Effector memory CD8-positive, alpha-beta T cell (primary cell): ENCODE data around the gene NKD1.

ENCODE experiments used
- ATAC-seq: fragments of 150-1000 bp; cut with Tn5 transposase; replicated peaks from 2 replicates; pipeline ENCODE4 v1.10.0; 2021; ENCODE audit warnings: mild to moderate bottlenecking, moderate library complexity
- DNase-seq, 3 experiments: peaks; one replicate each; pipeline ENCODE4 v3.0.0; 2021
- H3K27ac Mint-ChIP-seq, 2 donors: one replicate each; pipeline ENCODE4 v1.8.0; 2022; ENCODE audit warnings: mild to moderate bottlenecking in 2 of 2, mixed read lengths in 2 of 2, moderate library complexity in 2 of 2
- H3K27me3 Mint-ChIP-seq, 2 donors: one replicate each; pipeline ENCODE4 v1.8.0; 2022; ENCODE audit warnings: mixed read lengths in 2 of 2
- H3K36me3 Mint-ChIP-seq: one replicate; pipeline ENCODE4 v1.8.0; 2022; ENCODE audit warnings: mild to moderate bottlenecking, moderate library complexity, mixed read lengths; ENCODE audit not compliant: insufficient read depth
- H3K4me1 Mint-ChIP-seq, 2 donors: one replicate each; pipeline ENCODE4 v1.8.0; 2022; ENCODE audit warnings: low read depth in 2 of 2, mixed read lengths in 2 of 2
- H3K4me3 Mint-ChIP-seq, 2 donors: one replicate each; pipeline ENCODE4 v1.8.0; 2022; ENCODE audit warnings: mild to moderate bottlenecking in 2 of 2, mixed read lengths in 2 of 2, moderate library complexity in 2 of 2
- H3K9me3 Mint-ChIP-seq, 2 donors: one replicate each; pipeline ENCODE4 v1.8.0; 2022; ENCODE audit warnings: mixed read lengths in 2 of 2

Gene NKD1

DNA sequence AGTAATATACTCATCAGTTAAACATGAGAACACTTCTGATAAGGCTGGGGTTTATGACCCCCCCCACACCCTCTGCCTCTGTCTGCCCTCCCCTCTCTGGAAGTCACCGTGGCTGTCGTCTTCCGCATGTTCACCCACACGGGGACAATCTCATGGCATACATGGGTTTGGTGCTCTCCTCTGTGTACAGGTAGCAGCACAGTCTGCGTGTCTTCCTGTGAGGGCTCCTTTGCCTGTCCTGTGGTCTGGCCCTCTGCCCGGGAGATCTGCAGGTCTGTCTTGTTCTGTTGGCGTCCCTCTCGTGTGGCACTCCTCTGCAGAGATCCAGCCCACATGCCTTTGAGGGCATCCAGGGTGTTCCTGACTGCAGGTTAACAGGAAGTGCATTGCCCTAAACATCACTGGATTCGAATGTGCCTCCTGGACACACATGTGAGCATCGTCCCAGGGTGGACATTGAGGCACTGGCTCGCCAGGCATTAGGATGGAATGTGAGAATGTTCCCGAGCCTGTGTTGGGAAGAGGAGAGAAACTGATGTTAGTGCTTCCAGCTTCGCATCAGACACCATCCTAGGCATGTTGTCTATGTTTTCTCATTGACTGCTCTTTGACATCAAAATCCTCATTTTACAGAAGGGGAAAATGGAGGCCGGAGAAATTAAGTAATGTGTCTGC is 54.5 kb downstream of the NKD1 start:
- no peaks in the 10 kb centered on the region for H3K36me3 Mint-ChIP-seq
- H3K9me3 Mint-ChIP-seq, result no peaks in the 10 kb centered on the region
- DNase-seq, result peak; percentile 17 to 39 (median 36)
- H3K4me1 Mint-ChIP-seq, result peaks cover 7 to 15% of the 10 kb centered on the region in 2 donors
- H3K27ac Mint-ChIP-seq, result peak overlapping the region; percentile 24 to 78
- no peaks in the 10 kb centered on the region for H3K27me3 Mint-ChIP-seq
- peak; percentile 96 for ATAC-seq
- peak overlapping the region; percentile 1 to 15 for H3K4me3 Mint-ChIP-seq

DNA sequence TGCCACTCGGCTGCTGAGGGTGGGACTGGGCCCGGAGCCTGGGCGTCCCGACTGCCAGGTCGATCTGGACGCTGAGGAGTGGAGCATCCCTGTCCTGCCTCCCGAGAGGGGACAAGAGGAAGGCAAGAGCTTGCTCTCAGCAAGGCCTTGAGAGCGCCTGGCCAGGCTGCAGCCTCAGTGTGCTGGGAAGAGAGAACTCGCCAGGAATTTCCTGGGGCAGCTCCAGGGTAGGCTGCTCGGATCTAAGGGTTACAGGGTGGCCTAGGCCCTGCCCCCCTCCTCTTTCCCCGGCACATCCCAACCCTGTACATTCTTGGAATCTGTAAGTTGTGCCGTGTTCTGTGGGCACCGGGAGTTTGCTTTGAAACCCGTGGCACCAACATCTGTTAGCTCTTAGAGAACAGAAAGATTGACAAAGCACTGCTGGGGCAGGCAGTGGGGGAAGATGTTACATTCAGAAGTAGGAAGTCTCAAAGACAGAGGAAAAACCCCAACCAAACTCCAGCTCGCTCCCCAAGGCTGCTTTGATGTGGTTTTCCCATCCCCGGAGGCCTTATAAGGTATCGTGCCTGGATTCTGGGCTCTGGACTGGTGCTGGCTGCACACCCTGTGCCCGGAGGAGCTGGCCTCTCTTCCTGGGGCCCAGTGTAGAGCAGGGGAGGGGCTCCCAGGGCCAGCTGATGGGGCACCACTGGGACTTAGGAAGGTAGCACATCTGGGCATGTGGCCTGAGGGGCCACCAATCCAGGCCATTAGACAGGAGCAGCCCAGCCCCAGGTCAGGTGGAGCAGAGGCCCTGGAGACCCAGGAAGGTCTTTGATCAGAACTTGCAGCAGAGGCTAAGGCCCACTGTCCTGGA is 55.2 kb downstream of the NKD1 start:
- no peaks in the 10 kb centered on the region for H3K27me3 Mint-ChIP-seq
- ATAC-seq (no peak), DNase-seq (no peak)
- no peak overlapping the region for H3K4me3 Mint-ChIP-seq
- H3K36me3 Mint-ChIP-seq, result no peaks in the 10 kb centered on the region
- H3K4me1 Mint-ChIP-seq, result peaks cover 7 to 15% of the 10 kb centered on the region in 2 donors
- H3K9me3 Mint-ChIP-seq, result no peaks in the 10 kb centered on the region
- peak overlapping the region; percentile 24 to 78 for H3K27ac Mint-ChIP-seq

DNA sequence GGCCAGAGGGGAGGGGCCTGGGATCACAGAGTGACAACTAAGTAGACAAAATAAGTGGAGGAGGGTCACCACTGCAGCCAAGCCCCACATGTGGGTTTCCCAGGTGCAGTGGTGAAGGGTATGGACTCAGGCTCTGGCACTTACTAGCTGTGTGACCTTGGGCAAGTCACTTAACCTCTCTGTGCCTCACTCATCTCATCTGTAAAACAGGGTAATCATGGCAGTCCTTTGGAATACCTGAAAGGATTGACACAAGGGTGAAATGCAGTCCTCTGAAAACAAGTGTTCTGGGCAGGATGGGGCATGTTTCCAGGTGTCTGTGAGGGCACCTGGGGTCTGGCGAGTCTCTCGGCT is 55.8 kb downstream of the NKD1 start:
- no peaks in the 10 kb centered on the region for H3K9me3 Mint-ChIP-seq
- H3K4me1 Mint-ChIP-seq, result peaks cover 7 to 15% of the 10 kb centered on the region in 2 donors
- H3K27ac Mint-ChIP-seq, result peak overlapping the region in 1 of 2 donors; percentile 78
- ATAC-seq, result no peak
- H3K36me3 Mint-ChIP-seq, result no peaks in the 10 kb centered on the region
- no peaks in the 10 kb centered on the region for H3K27me3 Mint-ChIP-seq
- DNase-seq, result no peak
- H3K4me3 Mint-ChIP-seq, result no peak overlapping the region

DNA sequence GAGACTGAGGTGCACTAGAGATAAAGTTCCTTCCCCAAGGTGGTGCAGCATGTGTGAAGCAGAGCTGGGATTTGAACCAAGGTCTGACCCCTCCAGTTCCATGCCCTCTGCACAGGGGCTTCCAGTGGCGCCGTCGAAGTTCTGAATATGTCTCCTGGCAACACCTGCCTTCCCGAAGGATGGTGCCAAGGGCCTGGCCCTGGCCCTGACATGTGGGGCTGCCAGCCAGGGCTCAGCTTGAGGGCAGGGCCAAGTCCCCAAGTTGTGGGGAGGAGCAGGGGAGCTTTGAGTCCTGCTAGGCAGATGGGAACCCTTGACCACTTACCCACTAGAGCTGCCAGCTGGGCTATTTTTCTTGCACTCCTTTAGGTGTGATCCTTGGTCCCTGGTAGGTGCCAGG is 56.4 kb downstream of the NKD1 start:
- Mint-ChIP-seq H3K9me3 (no peaks in the 10 kb centered on the region), H3K4me1 (peaks cover 7 to 15% of the 10 kb centered on the region in 2 donors), H3K4me3 (no peak overlapping the region), H3K36me3 (no peaks in the 10 kb centered on the region), H3K27me3 (no peaks in the 10 kb centered on the region), H3K27ac (no peak overlapping the region)
- ATAC-seq (no peak), DNase-seq (no peak)

DNA sequence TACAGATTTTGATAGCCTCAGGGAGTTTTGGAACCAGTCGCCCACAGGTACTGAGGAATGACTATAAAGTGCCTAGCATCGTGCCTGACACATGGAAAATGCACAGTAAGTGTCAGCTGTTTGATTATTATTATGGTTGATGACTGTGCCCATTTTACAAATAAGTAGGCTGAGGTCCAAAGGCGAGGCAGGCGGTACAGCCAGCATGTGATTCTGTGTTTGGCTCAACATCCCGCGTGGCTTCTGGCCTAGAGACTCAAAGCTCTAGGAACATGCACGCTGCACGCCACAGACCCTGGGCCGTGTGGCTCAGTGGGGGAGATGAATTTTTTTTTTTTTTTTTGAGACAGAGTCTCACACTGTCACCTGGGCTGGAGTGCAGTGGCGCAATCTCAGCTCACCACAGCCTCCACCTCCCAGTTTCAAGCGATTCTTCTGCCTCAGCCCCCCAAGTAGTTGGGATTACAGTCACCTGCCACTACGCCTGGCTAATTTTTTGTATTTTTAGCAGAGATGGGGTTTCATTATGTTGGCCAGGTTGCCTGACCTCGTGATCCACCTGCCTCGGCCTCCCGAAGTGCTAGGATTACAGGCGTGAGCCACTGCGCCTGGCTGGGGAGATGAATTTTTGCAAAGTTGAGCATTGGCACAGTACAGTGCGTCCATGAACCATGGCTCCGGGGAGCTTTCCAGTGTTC is 57.7 kb downstream of the NKD1 start:
- Mint-ChIP-seq H3K4me3 (no peak overlapping the region), H3K4me1 (peaks cover 7 to 15% of the 10 kb centered on the region in 2 donors), H3K9me3 (no peaks in the 10 kb centered on the region), H3K27me3 (no peaks in the 10 kb centered on the region), H3K36me3 (no peaks in the 10 kb centered on the region), H3K27ac (no peak overlapping the region)
- ATAC-seq, result no peak
- DNase-seq, result no peak

DNA sequence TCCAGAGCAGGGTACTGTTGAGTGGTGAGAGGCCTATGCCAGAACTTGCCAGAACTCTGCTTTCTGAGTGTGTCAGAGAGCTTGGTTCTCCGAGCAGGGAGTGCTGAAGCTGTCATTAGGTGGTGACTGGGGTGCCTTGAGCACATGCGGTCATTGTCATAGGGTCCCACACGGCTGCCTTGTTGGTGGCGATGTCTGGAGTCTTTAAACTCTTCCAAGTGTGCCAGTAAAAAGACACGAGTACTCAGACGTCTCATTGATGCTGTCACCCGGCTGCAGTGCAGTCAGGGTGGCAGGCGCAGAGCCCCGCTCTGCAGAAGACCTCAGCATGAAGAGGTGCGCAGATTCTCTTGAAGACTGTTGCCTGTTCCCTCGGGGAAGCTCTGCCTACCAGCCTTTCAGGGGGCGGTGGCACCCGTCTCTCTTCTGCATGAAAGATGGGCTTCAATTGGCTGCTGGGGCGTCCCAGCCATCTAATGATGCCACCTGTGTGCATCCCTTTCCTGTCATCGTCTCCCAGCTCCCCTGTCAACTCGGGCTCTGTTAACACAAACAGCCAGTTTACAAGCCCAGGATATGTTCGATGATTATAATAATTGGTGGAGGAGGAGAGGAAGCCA is 58.3 kb downstream of the NKD1 start:
- peaks cover 8 to 15% of the 10 kb centered on the region in 2 donors for H3K4me1 Mint-ChIP-seq
- H3K27ac Mint-ChIP-seq, result no peak overlapping the region
- no peaks in the 10 kb centered on the region for H3K9me3 Mint-ChIP-seq
- DNase-seq (no peak), ATAC-seq (no peak)
- H3K4me3 Mint-ChIP-seq, result no peak overlapping the region
- no peaks in the 10 kb centered on the region for H3K27me3 Mint-ChIP-seq
- no peaks in the 10 kb centered on the region for H3K36me3 Mint-ChIP-seq

DNA sequence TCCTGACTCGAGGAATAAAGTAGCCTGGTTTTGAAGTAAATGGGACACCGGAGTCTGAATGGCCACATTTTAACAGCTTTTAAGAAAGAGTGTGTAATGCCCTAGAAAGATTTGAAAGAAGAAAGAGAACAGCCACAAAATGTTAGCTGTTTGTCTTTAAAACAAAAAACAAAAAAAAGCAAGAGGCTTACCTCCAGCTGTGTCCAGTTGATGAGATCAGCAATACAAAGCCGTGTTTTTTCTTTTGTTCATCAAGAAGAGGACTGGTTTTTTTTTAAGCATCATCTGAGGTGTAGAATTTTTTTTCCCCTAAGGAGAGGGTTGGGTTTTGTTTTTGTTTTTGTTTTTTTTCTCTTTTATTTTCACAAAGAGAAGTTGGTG is 58.8 kb downstream of the NKD1 start:
- Mint-ChIP-seq H3K4me1 (peaks cover 8 to 12% of the 10 kb centered on the region in 2 donors), H3K9me3 (no peaks in the 10 kb centered on the region), H3K27ac (no peak overlapping the region), H3K36me3 (no peaks in the 10 kb centered on the region), H3K27me3 (no peaks in the 10 kb centered on the region), H3K4me3 (no peak overlapping the region)
- DNase-seq (no peak), ATAC-seq (no peak)

DNA sequence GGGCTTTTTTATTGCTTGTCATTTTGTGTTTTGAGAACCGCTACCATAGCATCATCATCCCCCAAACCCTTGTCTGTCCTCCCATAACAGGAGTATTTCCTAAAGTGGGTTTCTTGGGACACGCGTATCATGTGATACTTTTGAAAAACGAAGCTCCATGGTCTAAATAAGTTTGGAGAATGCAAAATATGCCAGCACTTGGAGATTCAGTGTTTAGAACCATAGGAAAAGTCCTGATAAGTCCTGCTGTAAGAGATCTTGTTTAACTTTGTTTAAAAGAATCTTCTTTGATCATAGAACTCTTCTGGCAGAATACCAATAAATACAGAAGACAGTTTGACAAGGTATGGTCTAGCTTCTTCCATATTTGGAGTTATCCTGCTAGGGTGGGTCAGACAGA is 59.3 kb downstream of the NKD1 start:
- no peak for DNase-seq
- no peak overlapping the region for H3K4me3 Mint-ChIP-seq
- no peaks in the 10 kb centered on the region for H3K36me3 Mint-ChIP-seq
- ATAC-seq, result no peak
- H3K27me3 Mint-ChIP-seq, result peaks cover 0 to 3% of the 10 kb centered on the region in 2 donors
- H3K27ac Mint-ChIP-seq, result no peak overlapping the region
- no peaks in the 10 kb centered on the region for H3K9me3 Mint-ChIP-seq
- peaks cover 7 to 9% of the 10 kb centered on the region in 2 donors for H3K4me1 Mint-ChIP-seq

DNA sequence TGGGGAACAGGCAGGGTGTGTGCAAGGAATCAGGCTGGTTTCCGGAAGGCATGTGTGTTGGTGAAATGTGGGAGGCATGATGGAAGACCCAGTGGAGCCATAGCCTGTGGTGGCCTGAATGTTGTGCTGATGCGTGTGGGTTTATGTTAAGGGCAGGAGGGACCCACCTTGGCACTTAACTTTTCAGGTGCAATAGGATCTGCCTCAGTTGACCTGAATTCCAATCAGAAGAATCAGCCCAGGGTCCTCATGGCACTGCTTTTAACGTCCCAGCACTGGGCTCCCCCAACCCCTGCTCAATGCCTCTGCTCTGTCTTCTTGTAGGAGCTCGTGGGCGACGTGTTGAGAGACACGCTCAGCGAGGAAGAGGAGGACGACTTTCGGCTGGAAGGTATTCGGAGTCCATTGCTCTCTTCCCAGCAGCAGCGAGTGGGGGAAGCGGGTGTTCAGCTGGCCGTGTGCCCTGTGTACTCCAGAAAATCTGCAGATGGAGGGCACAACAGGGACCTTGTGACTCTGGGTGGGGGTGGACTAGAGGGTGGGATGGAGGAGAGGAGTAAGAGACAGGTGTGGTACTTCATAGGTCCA is 59.9 kb downstream of the NKD1 start:
- Mint-ChIP-seq H3K4me3 (no peak overlapping the region), H3K9me3 (no peaks in the 10 kb centered on the region), H3K27me3 (peaks cover 0 to 10% of the 10 kb centered on the region in 2 donors)

DNA sequence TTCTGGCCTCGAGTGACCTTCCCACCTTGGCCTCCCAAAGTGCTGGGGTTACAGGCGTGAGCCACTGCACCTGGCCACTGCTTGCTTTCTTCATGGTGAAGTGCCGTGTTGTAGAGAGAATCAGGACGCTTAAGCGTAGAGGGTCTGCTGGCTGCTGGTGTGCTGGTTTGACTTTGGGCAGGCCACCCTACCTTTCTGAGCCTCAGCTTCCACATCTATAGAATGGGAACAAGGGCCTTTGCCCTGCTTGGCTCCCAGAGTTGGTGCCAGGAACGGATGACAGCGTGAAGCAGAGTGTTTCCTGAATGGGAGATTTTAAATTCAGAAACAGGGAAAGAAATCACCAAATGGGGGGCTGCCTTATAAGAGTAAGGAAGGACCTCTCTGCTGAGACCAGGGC is 60.9 kb downstream of the NKD1 start:
- ATAC-seq (no peak), DNase-seq (no peak)
- peaks cover 0 to 11% of the 10 kb centered on the region in 2 donors for H3K27me3 Mint-ChIP-seq
- no peak overlapping the region for H3K4me3 Mint-ChIP-seq
- no peaks in the 10 kb centered on the region for H3K36me3 Mint-ChIP-seq
- H3K4me1 Mint-ChIP-seq, result peaks cover 0 to 4% of the 10 kb centered on the region in 2 donors
- no peaks in the 10 kb centered on the region for H3K9me3 Mint-ChIP-seq
- peak overlapping the region in 1 of 2 donors; percentile 65 for H3K27ac Mint-ChIP-seq

More for the DNA sequence above, 59.9 kb downstream of the NKD1 start:
- H3K4me1 Mint-ChIP-seq, result peaks cover 3 to 4% of the 10 kb centered on the region in 2 donors
- H3K36me3 Mint-ChIP-seq, result no peaks in the 10 kb centered on the region
- H3K27ac Mint-ChIP-seq, result no peak overlapping the region
- ATAC-seq, result no peak
- DNase-seq, result no peak

DNA sequence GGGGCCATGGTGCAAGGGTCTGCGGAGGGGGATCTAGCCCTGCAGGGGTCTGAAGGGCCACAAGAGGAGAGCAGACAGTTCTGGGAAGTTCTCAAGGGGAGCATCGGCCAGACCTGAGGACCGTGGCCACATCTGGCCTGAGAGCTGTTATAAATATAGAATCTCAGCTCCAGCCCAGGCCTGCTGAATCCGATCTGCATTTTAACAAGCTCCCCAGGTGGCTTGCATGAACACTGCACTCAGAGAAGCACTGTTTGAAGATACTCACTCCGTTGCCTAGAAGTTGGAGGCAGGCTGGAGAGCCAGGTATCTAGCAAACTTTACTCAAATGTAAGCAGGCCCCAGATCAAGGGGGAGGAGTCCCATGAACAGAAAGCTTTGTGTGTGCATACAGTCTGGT is 61.3 kb downstream of the NKD1 start:
- peak overlapping the region in 1 of 2 donors; percentile 65 for H3K27ac Mint-ChIP-seq
- H3K4me3 Mint-ChIP-seq, result no peak overlapping the region
- H3K36me3 Mint-ChIP-seq, result no peaks in the 10 kb centered on the region
- peaks cover 0 to 11% of the 10 kb centered on the region in 2 donors for H3K27me3 Mint-ChIP-seq
- ATAC-seq, result no peak
- H3K9me3 Mint-ChIP-seq, result no peaks in the 10 kb centered on the region
- no peak for DNase-seq
- H3K4me1 Mint-ChIP-seq, result peaks cover 0 to 4% of the 10 kb centered on the region in 2 donors

DNA sequence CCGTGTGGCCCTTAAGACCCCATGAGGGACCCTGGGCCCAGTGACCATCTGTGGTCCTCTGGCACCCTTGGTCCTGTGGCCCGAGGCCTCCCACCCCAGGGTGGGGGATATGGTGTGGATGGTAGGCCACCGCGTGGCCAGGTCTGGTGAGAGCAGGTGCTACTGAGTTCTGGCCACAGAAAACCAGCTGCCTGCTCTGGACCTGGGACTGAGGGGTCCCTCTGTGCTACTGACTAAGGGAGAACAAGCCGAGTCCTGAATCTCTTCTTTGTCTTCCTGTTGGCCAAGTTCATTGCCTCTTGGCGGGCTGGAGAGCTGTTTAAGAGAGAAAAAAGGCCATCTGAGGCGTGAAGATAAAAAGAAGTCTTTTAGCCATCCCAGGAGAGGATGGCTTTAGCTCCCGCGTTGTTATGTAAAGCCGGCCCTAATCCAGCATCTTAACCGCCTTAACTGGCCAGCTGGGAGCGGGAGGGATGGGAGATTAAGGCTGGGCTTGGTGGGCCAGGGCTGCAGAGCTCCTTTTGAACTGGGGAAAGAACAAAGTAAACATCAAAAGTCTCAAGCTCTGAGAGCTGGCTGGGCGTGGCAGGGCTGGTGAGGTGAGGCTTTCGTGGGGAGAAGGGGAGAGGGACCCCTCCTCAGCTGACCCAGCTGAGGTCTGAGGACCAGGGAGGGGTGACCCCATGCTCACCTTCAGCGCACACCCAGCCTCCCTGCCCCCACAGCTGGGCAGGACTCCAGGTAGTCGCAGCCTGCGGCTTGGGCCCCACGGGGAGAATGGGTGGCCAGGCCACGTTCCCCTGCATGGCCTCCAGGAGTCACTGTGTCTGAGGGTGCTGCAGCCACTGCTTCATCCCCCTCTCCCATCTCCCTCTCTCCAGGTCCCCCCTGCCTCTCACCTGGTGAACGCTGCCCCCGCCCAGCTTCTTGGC is 62.4 kb downstream of the NKD1 start:
- DNase-seq, result no peak
- no peaks in the 10 kb centered on the region for H3K36me3 Mint-ChIP-seq
- no peak overlapping the region for H3K4me3 Mint-ChIP-seq
- ATAC-seq, result no peak
- peaks cover 0 to 11% of the 10 kb centered on the region in 2 donors for H3K27me3 Mint-ChIP-seq
- peak overlapping the region in 1 of 2 donors; percentile 33 for H3K27ac Mint-ChIP-seq
- peaks cover 0 to 4% of the 10 kb centered on the region in 2 donors for H3K4me1 Mint-ChIP-seq
- no peaks in the 10 kb centered on the region for H3K9me3 Mint-ChIP-seq
